HTERT RPE-1 (cell line): ENCODE results near the gene VWA2.

ENCODE experiments used
- in situ Hi-C: fragments of 300-500 bp; cut with MboI; formaldehyde crosslinking; loops from 4 replicates; pipeline ENCODE4 v1.14.3; 2020; ENCODE audit warnings: low sequenced_read_pairs

Gene VWA2

GRCh38 chr10:114274616-114275453, 35.8 kb downstream of the VWA2 start:
- in situ Hi-C loops: no loop called here

- in situ Hi-C loops: no loop called here
Measured at GRCh38 chr10:114276066-114276465, 37.0 kb downstream of the VWA2 start.

GRCh38 chr10:114276671-114277070, 37.6 kb downstream of the VWA2 start:
- in situ Hi-C loops: no loop called here

- in situ Hi-C loops: no loop called here
Measured at GRCh38 chr10:114278140-114278883, 39.3 kb downstream of the VWA2 start.

- in situ Hi-C loops: no loop called here
Measured at GRCh38 chr10:114278884-114279191, 39.8 kb downstream of the VWA2 start.

- in situ Hi-C loops: no loop called here
Measured at GRCh38 chr10:114279289-114279688, 40.2 kb downstream of the VWA2 start.

GRCh38 chr10:114279901-114280644, 41.0 kb downstream of the VWA2 start:
- in situ Hi-C loops: no loop called here

GRCh38 chr10:114281006-114281405, 42.0 kb downstream of the VWA2 start:
- in situ Hi-C loops: no loop called here

- in situ Hi-C loops: no loop called here
Measured at GRCh38 chr10:114281461-114281860, 42.4 kb downstream of the VWA2 start.

- in situ Hi-C loops: no loop called here
Measured at GRCh38 chr10:114282526-114282925, 43.5 kb downstream of the VWA2 start.

- in situ Hi-C loops: no loop called here
Measured at GRCh38 chr10:114283091-114283490, 44.0 kb downstream of the VWA2 start.

- in situ Hi-C loops: no loop called here
Measured at GRCh38 chr10:114283535-114284234, 44.6 kb downstream of the VWA2 start.

GRCh38 chr10:114284346-114285071, 45.5 kb downstream of the VWA2 start:
- in situ Hi-C loops: no loop called here

- in situ Hi-C loops: no loop called here
Measured at GRCh38 chr10:114285961-114286441, 46.9 kb downstream of the VWA2 start.

- in situ Hi-C loops: no loop called here
Measured at GRCh38 chr10:114286921-114287320, 47.9 kb downstream of the VWA2 start.

GRCh38 chr10:114288424-114289095, 49.5 kb downstream of the VWA2 start:
- in situ Hi-C loops: no loop called here

- in situ Hi-C loops: no loop called here
Measured at GRCh38 chr10:114289096-114289436, 50.0 kb downstream of the VWA2 start.

- in situ Hi-C loops: no loop called here
Measured at GRCh38 chr10:114290038-114290437, 51.0 kb downstream of the VWA2 start.

GRCh38 chr10:114291076-114291475, 52.0 kb downstream of the VWA2 start:
- in situ Hi-C loops: no loop called here

GRCh38 chr10:114291516-114291915, 52.5 kb downstream of the VWA2 start:
- in situ Hi-C loops: no loop called here
